Activated naive CD4-positive, alpha-beta T cell treated with anti-CD3 and anti-CD28 coated beads, Interleukin-2, amount 50 U/mL, for 16 hours (primary cell): ENCODE data around the gene RGMA.

Source experiments
- DNase-seq: peaks from one replicate; pipeline ENCODE4 v3.0.0-alpha.2; 2020

The RGMA gene

GRCh38 chr15:93089727-93090305 is 805 bp upstream of the RGMA start:
- no peak for DNase-seq

GRCh38 chr15:93088200-93088980 is 621 bp downstream of the RGMA start:
- DNase-seq, result no peak

- peak; percentile 52 for DNase-seq
These were observed 1.2 kb downstream of the RGMA start for GRCh38 chr15:93087825-93088199.

- no peak for DNase-seq
These were observed 2.2 kb downstream of the RGMA start for GRCh38 chr15:93086791-93087190.

GRCh38 chr15:93085692-93086091 is 3.3 kb downstream of the RGMA start:
- no peak for DNase-seq

GRCh38 chr15:93082861-93083260 is 6.2 kb downstream of the RGMA start:
- DNase-seq, result no peak

GRCh38 chr15:93081399-93081798 is 7.6 kb downstream of the RGMA start:
- DNase-seq, result no peak

- DNase-seq, result no peak
These were observed 8.6 kb downstream of the RGMA start for GRCh38 chr15:93080451-93080850.

- DNase-seq, result no peak
These were observed 12.1 kb downstream of the RGMA start for GRCh38 chr15:93076875-93077274.

- no peak for DNase-seq
These were observed 12.8 kb downstream of the RGMA start for GRCh38 chr15:93076217-93076616.

GRCh38 chr15:93074599-93074998 is 14.4 kb downstream of the RGMA start:
- DNase-seq, result no peak

- DNase-seq, result no peak
These were observed 15.5 kb downstream of the RGMA start for GRCh38 chr15:93073465-93073952.

GRCh38 chr15:93072411-93073394 is 16.3 kb downstream of the RGMA start:
- DNase-seq, result no peak

GRCh38 chr15:93072011-93072410 is 17.0 kb downstream of the RGMA start:
- DNase-seq, result no peak

GRCh38 chr15:93071469-93071936 is 17.5 kb downstream of the RGMA start:
- no peak for DNase-seq

- no peak for DNase-seq
These were observed 18.3 kb downstream of the RGMA start for GRCh38 chr15:93070551-93071296.

- DNase-seq, result no peak
These were observed 18.9 kb downstream of the RGMA start for GRCh38 chr15:93070132-93070531.

- DNase-seq, result no peak
These were observed 20.3 kb downstream of the RGMA start for GRCh38 chr15:93068581-93069199.

- no peak for DNase-seq
These were observed 21.3 kb downstream of the RGMA start for GRCh38 chr15:93067649-93068085.

GRCh38 chr15:93066834-93067648 is 22.0 kb downstream of the RGMA start:
- DNase-seq, result no peak

- no peak for DNase-seq
These were observed 22.8 kb downstream of the RGMA start for GRCh38 chr15:93066224-93066681.
